ENCODE data around the gene SOX6.

Gene SOX6

DNA sequence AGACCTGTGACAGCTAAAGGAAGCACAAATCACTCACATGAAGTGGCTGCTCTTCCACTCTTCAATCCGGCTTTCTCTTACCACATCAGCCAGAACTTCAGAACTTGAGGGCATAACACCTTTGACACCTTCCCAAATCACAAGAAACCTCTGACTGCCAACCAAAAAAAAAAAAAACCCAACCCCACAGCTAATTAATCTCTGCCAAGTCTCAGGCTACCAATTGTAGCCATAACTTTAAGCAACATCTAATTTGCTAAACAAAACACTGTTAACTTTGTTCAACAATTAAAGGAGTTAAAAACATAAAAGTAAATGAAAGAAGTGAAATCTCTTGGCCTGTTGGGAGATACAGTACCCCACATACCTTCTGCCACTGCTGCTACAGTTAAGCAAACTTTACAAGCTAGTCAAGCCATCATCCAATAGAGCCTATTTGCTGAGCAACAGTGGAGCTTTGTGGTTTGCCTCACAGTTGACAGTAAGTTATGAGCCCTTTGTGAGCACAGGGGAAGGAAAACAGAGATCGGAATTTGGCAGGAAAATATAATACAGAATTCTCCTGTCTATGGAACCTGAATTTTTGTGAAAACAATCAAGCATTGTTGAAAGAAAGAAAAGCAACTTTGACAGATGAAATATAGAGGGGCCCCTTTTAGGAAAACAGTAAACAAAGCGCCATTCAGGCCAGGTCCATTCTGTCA is at the start of gene SOX6:
TSS of gene SOX6 (minus strand) at position 490 of the 704 bp plus-strand sequence. CDS start 15,298 bp downstream, outside the sequence.
- Histone ChIP-seq H3K9me2 (ENCODE audit: low read depth, low read length) (no peaks in the 10 kb centered on the region), H3F3A (ENCODE audit: insufficient read depth, low read length) (no peaks in the 10 kb centered on the region), H3K79me2 (ENCODE audit: insufficient read depth, low read length) (no peaks in the 10 kb centered on the region), H3K36me3 (ENCODE audit: insufficient read depth, low read length) (no peaks in the 10 kb centered on the region), H3K4me1 (ENCODE audit: insufficient read depth, low read length, severe bottlenecking) (no peaks in the 10 kb centered on the region), H3K9me3 (ENCODE audit: low read length) (no peaks in the 10 kb centered on the region), H3K4me3 (ENCODE audit: low read depth, low read length, poor library complexity, severe bottlenecking) (no peak within 1 kb of the TSS), H3K9ac (ENCODE audit: low read length) (no peak within 1 kb of the TSS), H2AFZ (ENCODE audit: low read length) (no peak within 1 kb of the TSS), H3K27me3 (ENCODE audit: insufficient read depth, low read length) (no peaks in the 10 kb centered on the region), H3K4me2 (ENCODE audit: low read length) (no peak within 1 kb of the TSS), H3K27ac (ENCODE audit: low read depth, low read length, poor library complexity, severe bottlenecking) (no peak within 1 kb of the TSS), H4K20me1 (ENCODE audit: insufficient read depth, low read length) (no peaks in the 10 kb centered on the region)
- TF ChIP-seq, protein P1, sequence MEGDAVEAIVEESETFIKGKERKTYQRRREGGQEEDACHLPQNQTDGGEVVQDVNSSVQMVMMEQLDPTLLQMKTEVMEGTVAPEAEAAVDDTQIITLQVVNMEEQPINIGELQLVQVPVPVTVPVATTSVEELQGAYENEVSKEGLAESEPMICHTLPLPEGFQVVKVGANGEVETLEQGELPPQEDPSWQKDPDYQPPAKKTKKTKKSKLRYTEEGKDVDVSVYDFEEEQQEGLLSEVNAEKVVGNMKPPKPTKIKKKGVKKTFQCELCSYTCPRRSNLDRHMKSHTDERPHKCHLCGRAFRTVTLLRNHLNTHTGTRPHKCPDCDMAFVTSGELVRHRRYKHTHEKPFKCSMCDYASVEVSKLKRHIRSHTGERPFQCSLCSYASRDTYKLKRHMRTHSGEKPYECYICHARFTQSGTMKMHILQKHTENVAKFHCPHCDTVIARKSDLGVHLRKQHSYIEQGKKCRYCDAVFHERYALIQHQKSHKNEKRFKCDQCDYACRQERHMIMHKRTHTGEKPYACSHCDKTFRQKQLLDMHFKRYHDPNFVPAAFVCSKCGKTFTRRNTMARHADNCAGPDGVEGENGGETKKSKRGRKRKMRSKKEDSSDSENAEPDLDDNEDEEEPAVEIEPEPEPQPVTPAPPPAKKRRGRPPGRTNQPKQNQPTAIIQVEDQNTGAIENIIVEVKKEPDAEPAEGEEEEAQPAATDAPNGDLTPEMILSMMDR (IDR thresholded peaks at IDR 0.05; ENCODE audit: low read length), result no peak
- no peak for TF ChIP-seq EZH2 (IDR thresholded peaks at IDR 0.05; ENCODE audit: borderline replicate concordance, low read length)

DNA sequence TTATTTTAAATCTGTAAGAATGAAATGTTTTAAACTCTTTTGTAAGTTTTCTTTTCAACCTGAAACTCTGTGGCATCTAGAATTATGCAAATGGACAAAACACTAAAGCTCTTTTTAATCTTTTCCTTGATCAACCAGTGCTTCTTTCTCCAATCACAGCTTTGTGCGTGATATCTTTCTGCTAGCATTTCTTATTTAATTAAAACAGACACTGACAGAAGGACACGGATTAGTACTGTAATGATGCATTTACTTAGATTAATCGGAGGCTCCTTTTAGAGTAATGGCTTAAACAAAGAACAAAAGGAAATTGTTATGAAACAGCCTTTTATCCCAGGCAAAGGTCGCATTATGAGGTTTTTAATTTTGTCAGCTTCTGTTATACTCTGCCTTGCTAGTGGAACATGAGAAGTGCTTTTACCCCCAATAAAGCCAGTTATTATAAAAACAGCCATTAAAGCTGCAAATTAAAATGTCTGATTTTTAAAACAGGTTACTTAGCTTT is 48.5 kb upstream of the SOX6 start:
- Histone ChIP-seq H3K4me1 (ENCODE audit: insufficient read depth, low read length, severe bottlenecking) (no peaks in the 10 kb centered on the region), H3K27me3 (ENCODE audit: insufficient read depth, low read length) (no peaks in the 10 kb centered on the region), H3K79me2 (ENCODE audit: insufficient read depth, low read length) (no peaks in the 10 kb centered on the region), H3K9me3 (ENCODE audit: low read length) (no peaks in the 10 kb centered on the region), H3K9me2 (ENCODE audit: low read depth, low read length) (no peaks in the 10 kb centered on the region), H3K27ac (ENCODE audit: low read depth, low read length, poor library complexity, severe bottlenecking) (no peak overlapping the region), H2AFZ (ENCODE audit: low read length) (no peak overlapping the region), H3K9ac (ENCODE audit: low read length) (no peak overlapping the region), H3K4me3 (ENCODE audit: low read depth, low read length, poor library complexity, severe bottlenecking) (no peak overlapping the region), H3K36me3 (ENCODE audit: insufficient read depth, low read length) (no peaks in the 10 kb centered on the region), H3F3A (ENCODE audit: insufficient read depth, low read length) (no peaks in the 10 kb centered on the region), H4K20me1 (ENCODE audit: insufficient read depth, low read length) (no peaks in the 10 kb centered on the region), H3K4me2 (ENCODE audit: low read length) (no peak overlapping the region)
- no peak for TF ChIP-seq EZH2 (IDR thresholded peaks at IDR 0.05; ENCODE audit: borderline replicate concordance, low read length)
- TF ChIP-seq, protein P1 (IDR thresholded peaks at IDR 0.05; ENCODE audit: low read length), result no peak

DNA sequence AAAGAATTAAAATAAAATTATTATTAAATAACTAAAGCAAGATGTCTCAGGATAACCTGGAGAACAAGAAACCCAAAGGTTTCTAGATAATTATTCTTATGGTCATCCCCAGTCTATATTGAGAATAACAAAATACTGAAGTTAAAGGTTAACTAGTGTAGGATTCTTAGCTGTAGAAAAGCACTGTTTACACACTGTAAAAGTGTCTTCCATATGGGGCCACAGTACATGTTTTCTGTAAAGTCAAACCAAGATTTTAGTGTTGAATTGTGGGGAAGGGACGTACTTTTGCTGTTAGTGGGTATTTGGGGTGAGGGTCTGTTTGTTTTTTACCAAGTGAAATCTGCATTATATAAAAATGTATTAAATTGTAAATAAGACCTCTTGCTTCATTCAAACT is 47.5 kb upstream of the SOX6 start:
- Histone ChIP-seq H4K20me1 (ENCODE audit: insufficient read depth, low read length) (no peaks in the 10 kb centered on the region), H3F3A (ENCODE audit: insufficient read depth, low read length) (no peaks in the 10 kb centered on the region), H3K4me2 (ENCODE audit: low read length) (no peak overlapping the region), H3K4me1 (ENCODE audit: insufficient read depth, low read length, severe bottlenecking) (no peaks in the 10 kb centered on the region), H3K9ac (ENCODE audit: low read length) (no peak overlapping the region), H3K9me2 (ENCODE audit: low read depth, low read length) (no peaks in the 10 kb centered on the region), H3K36me3 (ENCODE audit: insufficient read depth, low read length) (no peaks in the 10 kb centered on the region), H2AFZ (ENCODE audit: low read length) (no peak overlapping the region), H3K79me2 (ENCODE audit: insufficient read depth, low read length) (no peaks in the 10 kb centered on the region), H3K9me3 (ENCODE audit: low read length) (no peaks in the 10 kb centered on the region), H3K4me3 (ENCODE audit: low read depth, low read length, poor library complexity, severe bottlenecking) (no peak overlapping the region), H3K27me3 (ENCODE audit: insufficient read depth, low read length) (no peaks in the 10 kb centered on the region), H3K27ac (ENCODE audit: low read depth, low read length, poor library complexity, severe bottlenecking) (no peak overlapping the region)
- no peak for TF ChIP-seq EZH2 (IDR thresholded peaks at IDR 0.05; ENCODE audit: borderline replicate concordance, low read length)
- TF ChIP-seq, protein P1 (IDR thresholded peaks at IDR 0.05; ENCODE audit: low read length), result no peak
